ENCODE data around the gene ENGASE. TPM values are rescaled to one million over a fixed set of nuclear protein-coding genes. Genes with fewer than 3 reads are reported as not detected.

Gene ENGASE
- total and polyA plus RNA-seq, 2 of the 8 experiments (the other 6 are each of a cell fraction or from before 2014, with no cell fraction given), result 9.3 to 36.1 TPM

DNA sequence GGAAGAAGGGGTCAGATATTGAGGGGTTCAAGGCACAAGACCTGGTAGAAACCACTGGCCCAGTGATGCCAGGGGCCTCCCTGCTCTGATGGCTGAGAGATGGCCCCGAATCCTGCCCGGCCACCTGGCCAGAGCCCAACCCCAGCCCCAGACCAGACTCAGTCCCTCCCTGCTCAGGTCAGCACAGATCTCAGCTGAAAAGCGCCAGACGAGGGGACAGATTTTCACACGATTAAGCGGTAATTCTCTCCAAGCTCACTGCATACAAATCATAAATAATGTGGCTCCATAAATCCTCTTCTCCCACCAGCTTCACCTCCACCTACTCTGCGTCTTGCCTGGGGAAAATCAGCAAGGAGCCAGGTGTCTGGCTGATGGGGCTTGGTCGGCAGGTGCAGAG, 57.1 kb downstream of the ENGASE start:
- Histone ChIP-seq H2BK12ac (ENCODE audit: low read depth, low read length) (no peak overlapping the region), H3K4me1 (replicated peaks in 1 of 4; ENCODE audit: control insufficient read depth in 3 of 4, insufficient read depth in 4 of 4, low read length in 3 of 4) (no peaks in the 10 kb centered on the region; a peak in 1 of 7 replicates), H4K5ac (ENCODE audit: insufficient read length, low read depth, low read length) (no peak overlapping the region), H3K9ac (replicated peaks in 1 of 4; ENCODE audit: extremely low read depth in 1 of 4, low read depth in 3 of 4, low read length in 3 of 4) (no peak overlapping the region), H4K20me1 (replicated peaks in 1 of 2; ENCODE audit: control insufficient read depth in 1 of 2, insufficient read depth in 2 of 2, low read length in 2 of 2) (peaks cover 4 to 6% of the 10 kb centered on the region in 2 experiments), H3K27me3 (replicated peaks in 1 of 4; ENCODE audit: control insufficient read depth in 3 of 4, extremely low read depth in 1 of 4, insufficient read depth in 3 of 4, low read length in 3 of 4) (no peaks in the 10 kb centered on the region), H3K56ac (replicated peaks; ENCODE audit: insufficient read length, low read depth, low read length) (no peak overlapping the region), H3K79me1 (ENCODE audit: low read depth, low read length) (no peaks in the 10 kb centered on the region; the same call in 1 of the 2 replicates), H3K36me3 (ENCODE audit: control insufficient read depth in 2 of 4, insufficient read depth in 4 of 4, low read length in 3 of 4) (no peaks in the 10 kb centered on the region), H3K18ac (ENCODE audit: extremely low read depth, low read length) (no peak overlapping the region), H2BK20ac (ENCODE audit: low read length) (no peak overlapping the region), H3K9me3 (ENCODE audit: insufficient read depth in 2 of 2, low read depth in 1 of 2, low read length in 1 of 2) (no peaks in the 10 kb centered on the region), H3K4me2 (ENCODE audit: insufficient read depth in 1 of 2, low read depth in 2 of 2, low read length in 2 of 2) (no peak overlapping the region), H2AK5ac (ENCODE audit: low read depth, low read length) (no peak overlapping the region), H3K14ac (ENCODE audit: insufficient read length) (no peak overlapping the region), H3K79me2 (ENCODE audit: control insufficient read depth in 1 of 2, insufficient read depth in 2 of 2, low read length in 2 of 2) (no peaks in the 10 kb centered on the region), H3K27ac (ENCODE audit: low read depth, low read length) (no peak overlapping the region), H2BK5ac (ENCODE audit: low read depth, low read length) (no peak overlapping the region), H3K4me3 (ENCODE audit: extremely low read depth in 1 of 4, insufficient read depth in 2 of 4, low read depth in 3 of 4, low read length in 4 of 4) (no peak overlapping the region), H3K4ac (replicated peaks; ENCODE audit: insufficient read length, low read depth, low read length) (no peak overlapping the region), H3K23ac (ENCODE audit: insufficient read length) (no peak overlapping the region), H3K23me2 (ENCODE audit: low read depth, low read length) (no peaks in the 10 kb centered on the region), H4K91ac (replicated peaks; ENCODE audit: insufficient read length, low read length) (no peak overlapping the region), H2AFZ (ENCODE audit: low read length) (no peak overlapping the region), H2BK120ac (replicated peaks; ENCODE audit: low read depth, low read length) (no peak overlapping the region), H2BK15ac (ENCODE audit: low read length) (no peak overlapping the region), H4K8ac (ENCODE audit: extremely low read depth, insufficient read depth, low read length) (no peak overlapping the region; the same call in 1 of the 2 replicates)
- WGBS, 2 experiments (ENCODE audit: extremely low coverage in 1 of 2, insufficient coverage in 1 of 2, insufficient read length in 1 of 2, insufficient replicate concordance in 2 of 2, low coverage in 1 of 2, low lambda C conversion rate in 2 of 2, missing lambda C conversion rate in 1 of 2), result 92% methylated on average over 8 of the region's 8 CpGs; no CpG with 5 or more reads in 1 of the 2 experiments
- DNase-seq (ENCODE audit: low read depth in 1 of 2, low spot score in 2 of 2) (no peak), FAIRE-seq (no peak)
- POLR2A ChIA-PET (ENCODE audit: partially characterized antibody), result no interaction called here
- CTCF ChIA-PET (ENCODE audit: partially characterized antibody), result interaction anchor here (1.1 to 3.6 kb wide), 3 partner anchors 23 to 261 kb away, joined by 3 to 20 read pairs (median 4); no protein-coding TSS in a partner anchor
